Subcutaneous adipose tissue (tissue), 4 donors: ENCODE measurements around the gene AFF4. TPM values are rescaled to one million over a fixed set of nuclear protein-coding genes. Genes with fewer than 3 reads are reported as not detected.

Experiments used
- total RNA-seq, 4 donors: library from RNA; depleted of rRNA; stranded (reverse); fragments of >200 nt; gene quantifications; one replicate each; pipeline ENCODE4 v1.1.0, GENCODE V29; 2016
- TF ChIP-seq, protein P1 (sequence below): fragments of 450-650 bp; IDR thresholded peaks from one replicate; pipeline ENCODE4 v1.5.1; 2016; ENCODE audit warnings: low read depth, mild to moderate bottlenecking, control low read depth, antibody characterized with exemption, moderate library complexity

The AFF4 gene
- total RNA-seq, 4 donors from 2014 or later: 61.6 to 84.1 (median 67.1) TPM

- TF ChIP-seq, protein P1, sequence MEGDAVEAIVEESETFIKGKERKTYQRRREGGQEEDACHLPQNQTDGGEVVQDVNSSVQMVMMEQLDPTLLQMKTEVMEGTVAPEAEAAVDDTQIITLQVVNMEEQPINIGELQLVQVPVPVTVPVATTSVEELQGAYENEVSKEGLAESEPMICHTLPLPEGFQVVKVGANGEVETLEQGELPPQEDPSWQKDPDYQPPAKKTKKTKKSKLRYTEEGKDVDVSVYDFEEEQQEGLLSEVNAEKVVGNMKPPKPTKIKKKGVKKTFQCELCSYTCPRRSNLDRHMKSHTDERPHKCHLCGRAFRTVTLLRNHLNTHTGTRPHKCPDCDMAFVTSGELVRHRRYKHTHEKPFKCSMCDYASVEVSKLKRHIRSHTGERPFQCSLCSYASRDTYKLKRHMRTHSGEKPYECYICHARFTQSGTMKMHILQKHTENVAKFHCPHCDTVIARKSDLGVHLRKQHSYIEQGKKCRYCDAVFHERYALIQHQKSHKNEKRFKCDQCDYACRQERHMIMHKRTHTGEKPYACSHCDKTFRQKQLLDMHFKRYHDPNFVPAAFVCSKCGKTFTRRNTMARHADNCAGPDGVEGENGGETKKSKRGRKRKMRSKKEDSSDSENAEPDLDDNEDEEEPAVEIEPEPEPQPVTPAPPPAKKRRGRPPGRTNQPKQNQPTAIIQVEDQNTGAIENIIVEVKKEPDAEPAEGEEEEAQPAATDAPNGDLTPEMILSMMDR: no peak
Measured at GRCh38 chr5:132840896-132841295, 122.5 kb downstream of the AFF4 start.

DNA sequence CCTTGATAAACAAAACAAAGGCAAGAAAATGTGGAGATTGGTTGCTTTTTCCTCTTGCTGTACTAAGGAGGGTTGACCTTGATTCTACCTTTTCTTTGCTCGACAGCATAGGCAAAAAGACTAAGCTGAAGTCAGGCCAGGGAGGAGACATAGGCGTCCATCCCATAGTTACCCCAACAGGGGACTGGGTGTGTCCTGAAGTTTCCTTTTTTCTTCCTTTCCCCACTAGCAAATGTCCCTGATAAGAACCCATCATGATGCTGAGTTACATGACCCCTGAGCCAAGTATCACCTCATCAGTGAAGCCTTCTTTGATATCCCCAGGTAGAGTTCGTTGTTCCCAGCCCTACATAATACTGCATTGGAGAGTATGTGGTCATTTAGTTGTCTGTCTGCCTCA, 123.1 kb downstream of the AFF4 start:
- TF ChIP-seq, protein P1: no peak

- TF ChIP-seq, protein P1: no peak
Measured at GRCh38 chr5:132839426-132840301, 123.8 kb downstream of the AFF4 start.

GRCh38 chr5:132838516-132839282, 124.7 kb downstream of the AFF4 start:
- TF ChIP-seq, protein P1: no peak

DNA sequence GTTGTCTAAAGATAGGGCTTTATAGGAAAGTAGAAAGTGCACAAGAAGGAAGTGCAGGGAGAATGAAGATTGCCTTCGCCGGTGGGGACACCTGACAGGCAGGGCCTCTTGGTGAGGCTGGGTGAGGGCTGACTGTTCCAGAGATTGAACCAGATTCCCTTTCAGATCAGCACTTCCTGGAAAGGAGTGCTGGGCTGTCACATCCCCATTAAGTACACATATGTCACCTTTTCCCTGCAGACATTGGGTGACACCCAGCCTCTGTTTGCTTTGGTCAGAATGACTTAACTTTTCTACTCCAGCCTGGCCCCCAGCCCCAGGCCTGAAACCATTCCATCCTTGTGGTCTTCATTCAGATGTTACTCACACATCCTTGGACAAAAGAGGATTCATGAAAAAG, 125.6 kb downstream of the AFF4 start:
- TF ChIP-seq, protein P1: no peak

- TF ChIP-seq, protein P1: no peak
Measured at GRCh38 chr5:132836852-132837251, 126.6 kb downstream of the AFF4 start.

GRCh38 chr5:132834057-132834456, 129.4 kb downstream of the AFF4 start:
- TF ChIP-seq, protein P1: no peak
